Keratinocyte (primary cell): ENCODE results near the gene DNAJA3.

Experiments used
- CTCF ChIP-seq, 3 experiments: IDR thresholded peaks in 1 of 3; conservative IDR thresholded peaks in 1 of 3; optimal IDR thresholded peaks in 1 of 3; 2 replicates in 2 of 3; 3 replicates in 1 of 3; pipeline versions ENCODE3 to v1.5.1; 2011; ENCODE audit warnings: low read length in 3 of 3, mild to moderate bottlenecking in 3 of 3, moderate library complexity in 2 of 3, control low read depth in 1 of 3, inconsistent platforms in 1 of 3; ENCODE audit not compliant: insufficient read depth in 2 of 3; ENCODE audit errors: extremely low read depth in 1 of 3
- EZH2 ChIP-seq: IDR thresholded peaks from one replicate; pipeline ENCODE4 v1.6.1; 2012; ENCODE audit warnings: inconsistent platforms, mild to moderate bottlenecking, low read length, moderate library complexity

- no peak for TF ChIP-seq CTCF (optimal IDR thresholded peaks at IDR 0.05 in 1 of 3, IDR thresholded peaks at IDR 0.05 in 1 of 3, conservative IDR thresholded peaks at IDR 0.05 in 1 of 3; ENCODE audit: extremely low read depth in 1 of 3, insufficient read depth in 2 of 3, low read length in 3 of 3)
- no peak for TF ChIP-seq EZH2
Measured at GRCh38 chr16:4433914-4434787, 8.5 kb downstream of the DNAJA3 start.
